ENCODE data around the gene GRIK5.
"Not testable (repeated sequence)": the region's sequence is repeated elsewhere in the genome, so short reads cannot be mapped to it uniquely, and the experiment has no call there.

GRIK5 gene

GRCh38 chr19:42010245-42011126 is 59.5 kb downstream of the GRIK5 start:
- no peak for DNase-seq (ENCODE audit: low read depth)

- DNase-seq (ENCODE audit: low read depth): no peak
These were observed 63.4 kb downstream of the GRIK5 start for GRCh38 chr19:42006569-42006968.

- no peak for DNase-seq (ENCODE audit: low read depth)
These were observed 64.5 kb downstream of the GRIK5 start for GRCh38 chr19:42005504-42005903.

GRCh38 chr19:42003506-42004294 is 66.3 kb downstream of the GRIK5 start:
- DNase-seq (ENCODE audit: low read depth): no peak

- no peak for DNase-seq (ENCODE audit: low read depth)
These were observed 70.2 kb downstream of the GRIK5 start for GRCh38 chr19:41999878-42000208.

GRCh38 chr19:41999071-41999877 is 70.7 kb downstream of the GRIK5 start:
- no peak for DNase-seq (ENCODE audit: low read depth)

GRCh38 chr19:41998246-41999020 is 71.6 kb downstream of the GRIK5 start:
- peak; percentile 55 for DNase-seq (ENCODE audit: low read depth)

- no peak for DNase-seq (ENCODE audit: low read depth)
These were observed 72.2 kb downstream of the GRIK5 start for GRCh38 chr19:41997851-41998229.

GRCh38 chr19:41997121-41997850 is 72.7 kb downstream of the GRIK5 start:
- peak; percentile 37 for DNase-seq (ENCODE audit: low read depth)

- peak; percentile 30 for DNase-seq (ENCODE audit: low read depth)
These were observed 73.8 kb downstream of the GRIK5 start for GRCh38 chr19:41995959-41996797.

GRCh38 chr19:41994994-41995958 is 74.7 kb downstream of the GRIK5 start:
- no peak for DNase-seq (ENCODE audit: low read depth)

- no peak for DNase-seq (ENCODE audit: low read depth)
These were observed 75.5 kb downstream of the GRIK5 start for GRCh38 chr19:41994521-41994971.

- peak; percentile 46 for DNase-seq (ENCODE audit: low read depth)
These were observed 76.2 kb downstream of the GRIK5 start, which contains the start of gene ATP1A3 for GRCh38 chr19:41993612-41994483. Gene ATP1A3 (minus strand): TSS chr19:41994230. CDS start chr19:41994076, 154 bp downstream.

- DNase-seq (ENCODE audit: low read depth): not testable (repeated sequence)
These were observed 78.0 kb downstream of the GRIK5 start for GRCh38 chr19:41991925-41992569.

GRCh38 chr19:41991025-41991424 is 79.0 kb downstream of the GRIK5 start:
- DNase-seq (ENCODE audit: low read depth): no peak

- no peak for DNase-seq (ENCODE audit: low read depth)
These were observed 79.4 kb downstream of the GRIK5 start for GRCh38 chr19:41990615-41991014.

- no peak for DNase-seq (ENCODE audit: low read depth)
These were observed 80.0 kb downstream of the GRIK5 start for GRCh38 chr19:41990028-41990427.

Measured in ELR (cell line).